Measurements from ENCODE around the gene C7orf33. TPM values are rescaled to one million over a fixed set of nuclear protein-coding genes. Genes with fewer than 3 reads are reported as not detected.
A peak's percentile ranks its signal among the peaks of the same experiment; 100 is the strongest.

The C7orf33 gene
- total RNA-seq, 1 donor from 2014 or later: not detected

- no peak for TF ChIP-seq CTCF (IDR thresholded peaks at IDR 0.05; ENCODE audit: unreplicated experiment)
- Mint-ChIP-seq H3K4me1 (peaks cover 31% of the 10 kb centered on the region), H3K27me3 (ENCODE audit: low read depth) (peaks cover 8% of the 10 kb centered on the region), H3K27ac (peak overlapping the region; percentile 82), H3K36me3 (no peaks in the 10 kb centered on the region), H3K9me3 (no peaks in the 10 kb centered on the region), H3K4me3 (no peak overlapping the region)
- no peak for DNase-seq (ENCODE audit: low spot score in 2 of 2, unreplicated experiment in 2 of 2)
Observed at GRCh38 chr7:148609045-148609725, 18.6 kb downstream of the C7orf33 start.

GRCh38 chr7:148611692-148612091 lies 21.1 kb downstream of the C7orf33 start:
- H3K4me1 Mint-ChIP-seq: peaks cover 31% of the 10 kb centered on the region
- no peak overlapping the region for H3K4me3 Mint-ChIP-seq
- no peak for TF ChIP-seq CTCF (IDR thresholded peaks at IDR 0.05; ENCODE audit: unreplicated experiment)
- no peaks in the 10 kb centered on the region for H3K36me3 Mint-ChIP-seq
- H3K27me3 Mint-ChIP-seq (ENCODE audit: low read depth): peaks cover 10% of the 10 kb centered on the region
- no peak overlapping the region for H3K27ac Mint-ChIP-seq
- H3K9me3 Mint-ChIP-seq: no peaks in the 10 kb centered on the region
- DNase-seq (ENCODE audit: low spot score in 2 of 2, unreplicated experiment in 2 of 2): no peak

- H3K27ac Mint-ChIP-seq: no peak overlapping the region
- TF ChIP-seq CTCF (IDR thresholded peaks at IDR 0.05; ENCODE audit: unreplicated experiment): no peak
- H3K4me3 Mint-ChIP-seq: no peak overlapping the region
- no peak for DNase-seq (ENCODE audit: low spot score in 2 of 2, unreplicated experiment in 2 of 2)
- H3K4me1 Mint-ChIP-seq: no peaks in the 10 kb centered on the region
- peaks cover 10% of the 10 kb centered on the region for H3K27me3 Mint-ChIP-seq (ENCODE audit: low read depth)
- peaks cover 6% of the 10 kb centered on the region for H3K9me3 Mint-ChIP-seq
- no peaks in the 10 kb centered on the region for H3K36me3 Mint-ChIP-seq
Observed at GRCh38 chr7:148615085-148615730, 24.6 kb downstream of the C7orf33 start.

GRCh38 chr7:148620749-148621359 lies 30.3 kb downstream of the C7orf33 start:
- no peak for TF ChIP-seq CTCF (IDR thresholded peaks at IDR 0.05; ENCODE audit: unreplicated experiment)
- no peaks in the 10 kb centered on the region for H3K27me3 Mint-ChIP-seq (ENCODE audit: low read depth)
- H3K9me3 Mint-ChIP-seq: peaks cover 6% of the 10 kb centered on the region
- no peak overlapping the region for H3K4me3 Mint-ChIP-seq
- H3K4me1 Mint-ChIP-seq: peaks cover 27% of the 10 kb centered on the region
- no peaks in the 10 kb centered on the region for H3K36me3 Mint-ChIP-seq
- H3K27ac Mint-ChIP-seq: no peak overlapping the region
- no peak for DNase-seq (ENCODE audit: low spot score in 2 of 2, unreplicated experiment in 2 of 2)

- Mint-ChIP-seq H3K27me3 (ENCODE audit: low read depth) (no peaks in the 10 kb centered on the region), H3K4me1 (peaks cover 29% of the 10 kb centered on the region), H3K4me3 (no peak overlapping the region), H3K36me3 (no peaks in the 10 kb centered on the region), H3K9me3 (peaks cover 6% of the 10 kb centered on the region), H3K27ac (no peak overlapping the region)
- no peak for DNase-seq (ENCODE audit: low spot score in 2 of 2, unreplicated experiment in 2 of 2)
- TF ChIP-seq CTCF (IDR thresholded peaks at IDR 0.05; ENCODE audit: unreplicated experiment): no peak
Observed at GRCh38 chr7:148621563-148621962, 31.0 kb downstream of the C7orf33 start.

All from mesothelial cell of epicardium (in vitro differentiated cells).